Retinal pigment epithelial cell (primary cell): Measurements from ENCODE around the gene LEUTX.
"Not testable (repeated sequence)": the region's sequence is repeated elsewhere in the genome, so short reads cannot be mapped to it uniquely, and the experiment has no call there.

ENCODE experiments used
- DNase-seq: peaks from one replicate; pipeline ENCODE4 v3.0.0-alpha.2; 2010; ENCODE audit warnings: low read depth
- H3K4me3 ChIP-seq: 2 replicates; pipeline ENCODE4 v1.5.1; 2011; ENCODE audit warnings: mild to moderate bottlenecking, low read length, control low read depth, moderate library complexity
- CTCF ChIP-seq: conservative IDR thresholded peaks from 2 replicates; pipeline ENCODE4 v1.5.1; 2011; ENCODE audit warnings: low read depth, low read length, control low read depth, inconsistent platforms

LEUTX gene

DNA sequence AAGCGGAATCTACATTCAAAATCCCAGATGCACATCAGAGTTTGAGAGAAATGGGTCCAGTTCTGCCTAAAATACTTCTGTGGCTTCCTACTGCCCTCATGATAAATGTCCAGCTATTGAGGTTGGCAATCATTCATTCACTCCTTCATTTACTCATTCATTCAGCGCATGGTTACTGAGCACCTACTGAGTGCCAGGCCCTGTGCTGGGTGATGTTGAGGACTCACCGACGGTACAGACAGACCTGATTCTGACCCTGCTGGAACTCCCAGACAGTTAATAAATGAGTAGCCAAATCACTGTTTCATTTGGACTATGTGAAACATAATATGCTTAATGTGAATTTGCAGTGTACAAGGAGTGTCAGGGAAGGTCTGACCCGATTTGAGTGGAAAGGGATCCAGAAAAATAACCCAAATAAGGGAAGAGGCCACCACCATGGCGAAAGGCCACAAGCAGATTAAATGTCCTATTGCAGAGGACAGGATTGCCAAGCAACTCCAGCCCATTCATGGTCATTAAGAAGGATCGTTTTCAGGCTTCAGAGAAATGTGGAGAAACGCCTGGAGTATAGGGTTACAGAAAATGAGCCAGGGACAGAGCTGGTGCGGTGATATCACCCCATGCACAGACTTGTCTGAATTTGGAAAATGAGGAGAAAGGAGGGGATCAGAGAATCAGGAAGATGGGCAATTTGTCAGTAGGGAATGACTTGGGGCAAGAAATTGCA is 34.8 kb downstream of the LEUTX start:
- H3K4me3 ChIP-seq = no peak overlapping the region
- no peak for TF ChIP-seq CTCF
- no peak for DNase-seq

GRCh38 chr19:39814111-39814510 is 35.5 kb downstream of the LEUTX start:
- not testable (repeated sequence) for DNase-seq, H3K4me3 ChIP-seq

DNA sequence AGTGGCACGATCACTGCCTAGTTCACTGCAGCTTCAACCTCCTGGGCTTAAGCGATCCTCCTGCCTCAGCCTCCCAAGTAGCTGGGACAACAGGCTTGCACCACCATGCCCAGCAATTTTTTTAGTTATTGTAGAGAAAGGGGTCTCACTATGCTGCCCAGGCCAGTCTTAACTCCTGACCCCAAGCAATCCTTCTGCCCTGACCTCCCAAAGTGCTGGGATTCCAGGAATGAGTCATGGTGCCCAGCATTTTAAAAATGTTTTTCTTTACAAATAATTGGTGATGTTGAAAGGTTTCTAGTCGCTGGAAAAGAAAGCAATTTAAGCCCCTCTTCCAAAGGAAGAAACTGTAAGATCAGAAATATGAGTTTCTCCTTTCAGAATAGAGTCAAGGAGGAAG is 35.9 kb downstream of the LEUTX start:
- TF ChIP-seq CTCF = no peak
- no peak for DNase-seq
- no peak overlapping the region for H3K4me3 ChIP-seq

DNA sequence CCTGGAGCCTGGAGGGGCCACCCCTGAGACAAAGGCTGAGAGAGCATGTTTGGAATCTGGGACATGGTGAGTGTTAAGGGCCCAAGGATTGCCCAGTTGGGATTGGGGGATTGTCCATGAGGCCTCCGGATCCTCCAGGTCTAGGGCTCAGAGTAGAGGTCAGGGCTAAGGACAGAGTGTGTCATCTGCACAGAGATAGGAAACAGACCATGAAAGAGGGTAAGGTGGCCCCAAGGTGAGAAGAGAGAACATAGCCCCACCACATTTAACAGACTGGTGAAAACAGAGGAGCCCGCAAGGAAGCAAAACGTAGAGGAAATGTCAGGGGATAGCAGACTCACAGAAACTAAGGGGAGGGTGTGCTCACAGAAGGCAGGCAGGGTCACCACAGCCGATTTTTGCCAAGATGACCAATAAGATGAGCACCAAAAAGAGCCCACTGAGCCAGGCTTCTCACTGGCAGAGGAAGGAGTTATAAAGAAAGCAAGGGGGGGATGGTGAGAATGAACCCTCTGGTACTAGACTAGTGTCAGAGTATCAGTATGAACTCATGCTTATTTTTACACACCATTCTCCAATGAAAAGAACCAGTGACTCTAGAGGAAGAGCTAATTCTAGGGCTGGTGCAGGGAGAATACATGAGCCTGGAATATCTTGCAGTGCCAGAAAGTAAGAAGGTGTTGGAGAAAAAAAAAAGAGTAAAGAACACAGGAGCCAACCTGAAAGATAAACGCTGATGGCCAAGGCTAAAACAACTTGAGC is 37.8 kb downstream of the LEUTX start:
- H3K4me3 ChIP-seq = no peak overlapping the region
- TF ChIP-seq CTCF = no peak
- DNase-seq = no peak

- no peak for DNase-seq
- no peak for TF ChIP-seq CTCF
- no peak overlapping the region for H3K4me3 ChIP-seq
Measured at GRCh38 chr19:39817888-39818561, 39.4 kb downstream of the LEUTX start.

DNA sequence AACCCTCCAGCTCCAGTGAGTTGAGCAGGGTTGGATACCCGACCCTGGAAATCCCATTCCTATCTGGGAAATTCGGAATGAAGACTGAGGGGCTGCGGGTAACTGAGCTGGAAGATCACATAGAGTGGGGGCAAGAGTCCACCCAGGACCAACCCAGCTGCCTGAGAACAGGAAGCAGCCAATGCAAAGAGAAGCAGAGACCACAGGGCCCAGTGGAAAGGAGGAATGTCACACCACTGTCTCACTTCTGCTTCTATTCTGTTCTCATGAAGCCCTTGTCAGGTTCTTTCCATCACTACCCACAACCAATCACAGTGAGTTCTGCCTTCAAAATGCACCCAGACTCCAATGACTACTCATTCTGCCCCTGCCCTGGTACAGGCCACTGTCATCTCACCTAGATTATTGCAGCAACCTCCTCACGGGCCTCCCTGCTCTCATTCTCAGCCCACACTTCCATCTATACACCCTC is 40.0 kb downstream of the LEUTX start:
- DNase-seq = no peak
- H3K4me3 ChIP-seq = no peak overlapping the region
- TF ChIP-seq CTCF = no peak

DNA sequence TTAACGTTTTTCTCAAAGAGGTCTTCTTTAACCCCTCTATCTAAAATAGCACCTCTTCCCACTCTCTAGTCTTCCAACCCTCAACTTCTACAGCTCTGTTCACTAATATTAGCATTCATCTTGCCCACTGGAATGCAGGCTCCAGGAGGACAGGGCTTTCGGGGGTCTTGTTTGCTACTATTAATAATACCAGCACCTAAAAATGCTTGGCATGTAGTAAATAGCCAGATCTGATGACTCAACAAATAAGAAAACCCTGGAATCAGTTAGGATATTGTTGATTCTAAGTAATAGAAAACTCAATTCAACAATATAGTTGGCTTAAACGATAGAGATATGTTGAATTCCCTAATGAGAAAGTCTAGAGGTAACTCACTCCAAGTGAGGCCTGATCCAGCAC is 41.1 kb downstream of the LEUTX start:
- TF ChIP-seq CTCF = no peak
- no peak for DNase-seq

More for the DNA sequence above, 41.1 kb downstream of the LEUTX start:
- H3K4me3 ChIP-seq = no peak overlapping the region
